Activated CD8-positive, alpha-beta memory T cell treated with anti-CD3 and anti-CD28 coated beads for 48 hours (primary cell): ENCODE measurements around the gene MRPL27.

Experiments
- DNase-seq, 3 experiments: peaks; one replicate each; pipeline ENCODE4 v3.0.0-alpha.2; 2020; ENCODE audit warnings: low read depth in 2 of 3, low spot score in 2 of 3

MRPL27 gene

DNA sequence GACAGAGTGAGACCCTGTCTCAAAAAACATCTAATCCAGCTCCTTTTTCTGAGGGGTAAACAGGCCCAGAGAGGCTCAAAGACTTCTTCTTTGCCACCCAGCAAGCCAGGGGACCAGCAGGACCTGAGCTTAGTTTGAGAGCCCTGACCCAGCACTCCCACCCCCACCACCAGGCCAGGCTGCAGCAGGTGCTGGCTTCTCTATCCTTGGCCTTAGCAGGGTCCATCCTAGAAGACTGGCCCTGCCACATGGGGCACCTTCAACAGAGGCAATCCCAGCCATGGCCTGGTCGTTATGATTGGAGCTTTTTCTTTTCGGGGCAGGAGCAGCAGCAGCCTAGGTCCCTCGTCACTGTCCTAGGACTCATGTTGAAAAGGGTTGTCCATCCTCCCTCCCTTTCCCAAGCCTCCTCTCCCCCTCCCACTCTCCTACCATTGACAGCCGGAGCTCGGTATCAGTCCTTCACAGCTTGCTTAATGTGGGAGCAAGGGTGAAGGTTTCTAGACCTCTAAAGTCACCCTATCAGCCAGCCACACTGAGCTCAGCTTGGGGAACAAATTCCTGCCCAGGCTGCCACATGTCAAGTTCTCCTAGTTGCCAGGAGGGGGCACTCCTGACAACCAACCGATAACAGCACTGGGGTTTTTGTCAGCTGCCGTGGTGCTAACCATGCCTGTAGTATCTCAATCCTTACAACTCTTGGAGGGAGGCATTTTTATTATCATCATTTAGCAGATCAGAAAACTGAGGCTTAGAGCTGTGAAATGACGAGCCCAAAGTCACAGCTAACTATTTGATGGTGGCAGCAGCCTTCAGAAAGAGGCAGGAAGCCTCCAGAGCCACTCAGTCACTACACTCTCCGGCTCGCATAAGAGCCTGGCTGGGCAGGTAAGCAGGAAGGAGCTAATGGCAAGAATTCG, 11.2 kb downstream of the MRPL27 start:
- no peak for DNase-seq

GRCh38 chr17:50360486-50361115, 12.4 kb downstream of the MRPL27 start:
- DNase-seq, result no peak

DNA sequence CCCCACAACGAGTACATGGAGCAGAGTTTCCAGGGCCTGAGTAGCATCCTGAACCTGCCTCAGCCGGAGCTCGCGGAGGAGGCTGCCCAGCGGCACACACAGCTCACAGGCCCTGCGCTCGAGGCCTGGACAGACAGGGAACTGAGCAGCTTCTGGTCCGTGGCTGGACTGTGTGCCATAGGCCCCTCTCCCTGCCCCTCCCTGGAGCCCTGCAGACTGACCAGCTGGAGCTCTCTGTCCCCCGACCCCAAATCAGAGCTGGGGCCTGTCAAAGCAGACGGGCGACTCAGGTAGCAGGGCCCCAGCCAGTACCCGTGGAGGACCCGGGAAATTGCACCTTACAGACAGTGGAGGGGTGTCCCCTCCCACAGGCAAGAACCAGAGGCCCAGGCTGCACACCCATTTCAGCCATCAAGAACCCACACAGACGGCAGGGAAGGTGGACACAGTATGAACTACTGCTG, 13.0 kb downstream of the MRPL27 start:
- no peak for DNase-seq

GRCh38 chr17:50359005-50359699, 13.8 kb downstream of the MRPL27 start:
- DNase-seq, result no peak

- DNase-seq, result no peak
Observed at GRCh38 chr17:50358177-50358576, 14.8 kb downstream of the MRPL27 start.

GRCh38 chr17:50356892-50357510, 16.0 kb downstream of the MRPL27 start:
- DNase-seq, result no peak

- no peak for DNase-seq
Observed at GRCh38 chr17:50356418-50356817, 16.6 kb downstream of the MRPL27 start.

GRCh38 chr17:50355701-50356341, 17.2 kb downstream of the MRPL27 start:
- no peak for DNase-seq

DNA sequence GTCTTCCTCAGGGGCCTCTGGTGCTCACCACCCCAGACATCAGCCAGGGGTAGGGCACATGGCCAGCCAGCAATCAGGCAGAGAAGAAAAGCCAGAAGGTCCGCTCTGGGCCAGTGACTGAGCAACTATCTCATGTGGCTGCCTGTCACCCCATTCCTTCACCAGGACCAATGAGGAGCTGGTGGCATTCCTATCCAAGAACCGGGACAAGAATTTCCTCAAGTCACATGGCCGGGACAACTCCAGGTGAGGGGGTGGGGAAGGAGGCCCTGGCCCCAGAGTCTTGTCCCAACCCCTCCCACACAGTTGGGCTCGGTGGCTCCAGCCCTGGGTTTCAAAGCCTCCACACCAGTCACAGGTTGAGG, 17.7 kb downstream of the MRPL27 start:
- DNase-seq, result no peak

DNA sequence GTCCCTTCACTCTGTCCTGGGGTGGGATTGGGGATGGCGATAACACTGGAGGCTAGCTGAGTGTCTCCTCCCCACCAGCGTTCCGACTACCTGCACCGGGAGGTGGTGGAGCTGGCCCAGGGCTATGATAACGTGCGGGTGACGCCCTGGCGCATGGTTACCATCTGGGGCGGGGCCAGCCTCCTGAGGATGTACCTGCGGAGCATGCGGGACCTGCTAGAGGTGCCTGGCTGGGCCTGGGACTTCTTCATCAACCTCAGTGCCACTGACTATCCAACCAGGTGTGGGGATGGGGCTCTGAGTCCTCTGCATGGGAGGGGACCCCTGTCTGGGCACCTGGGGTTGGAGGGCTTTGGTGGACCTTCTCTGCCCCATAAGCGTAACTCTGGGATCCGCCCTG, 18.2 kb downstream of the MRPL27 start:
- DNase-seq, result no peak

- no peak for DNase-seq
Observed at GRCh38 chr17:50354198-50354597, 18.8 kb downstream of the MRPL27 start.

- DNase-seq, result no peak
Observed at GRCh38 chr17:50353600-50354195, 19.3 kb downstream of the MRPL27 start.

- DNase-seq, result no peak
Observed at GRCh38 chr17:50352693-50353599, 20.0 kb downstream of the MRPL27 start.

GRCh38 chr17:50352072-50352692, 20.8 kb downstream of the MRPL27 start:
- DNase-seq, result no peak

DNA sequence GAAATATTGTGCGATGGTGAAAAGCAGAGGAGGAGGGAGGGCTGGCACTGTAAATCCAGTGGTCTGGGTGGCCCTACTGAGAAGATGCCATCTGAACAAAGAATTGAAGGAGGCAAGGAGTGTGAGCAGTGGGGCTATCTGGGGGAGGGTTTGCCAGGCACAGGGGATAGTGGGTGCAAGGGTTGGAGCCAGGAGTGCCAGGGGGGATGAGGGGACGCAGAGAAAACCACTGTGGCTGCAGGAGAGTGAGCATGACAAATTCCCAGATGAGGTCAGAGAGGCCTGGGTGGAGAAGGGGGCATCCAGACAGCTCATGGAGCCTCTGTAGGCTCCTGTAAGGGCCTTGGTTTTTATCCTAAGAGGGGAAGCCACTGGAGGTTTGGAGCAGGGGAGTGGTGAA, 22.3 kb downstream of the MRPL27 start:
- no peak for DNase-seq

- DNase-seq, result no peak
Observed at GRCh38 chr17:50349243-50349600, 23.8 kb downstream of the MRPL27 start.

DNA sequence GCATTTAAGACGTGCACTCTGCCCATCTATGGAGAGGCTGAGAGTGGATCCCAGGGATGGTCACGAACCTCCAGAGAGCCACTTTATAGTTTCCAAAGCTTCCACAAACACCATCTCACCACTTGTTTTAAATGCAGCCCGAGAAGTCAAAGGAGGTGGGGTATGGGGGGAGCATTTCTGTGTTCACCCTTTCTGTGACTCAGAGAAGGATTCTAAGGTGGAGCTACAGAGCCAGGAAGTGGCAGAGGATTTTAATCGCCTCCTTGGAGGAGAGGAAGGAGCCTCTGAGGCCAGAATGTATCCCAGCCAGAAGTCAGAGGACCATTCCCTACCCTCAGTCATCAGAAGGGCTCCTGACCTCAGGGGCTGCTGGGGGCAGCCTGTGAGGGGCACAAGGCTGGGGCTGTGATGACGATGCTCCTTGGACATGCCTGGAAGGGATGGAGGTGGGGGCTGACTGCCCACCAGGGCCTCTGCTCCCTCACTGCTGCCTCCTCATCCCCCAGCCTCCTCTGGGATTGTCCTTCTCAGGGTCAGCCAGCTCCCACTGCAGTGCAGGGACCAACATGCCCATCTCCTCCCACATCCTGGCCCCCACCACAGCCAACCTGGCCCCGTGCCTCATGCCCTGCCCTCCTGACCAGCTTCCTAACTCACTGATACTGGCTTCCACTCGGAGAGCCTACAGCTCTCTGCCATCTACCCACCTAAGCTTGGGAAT, 24.3 kb downstream of the MRPL27 start:
- DNase-seq, result no peak

DNA sequence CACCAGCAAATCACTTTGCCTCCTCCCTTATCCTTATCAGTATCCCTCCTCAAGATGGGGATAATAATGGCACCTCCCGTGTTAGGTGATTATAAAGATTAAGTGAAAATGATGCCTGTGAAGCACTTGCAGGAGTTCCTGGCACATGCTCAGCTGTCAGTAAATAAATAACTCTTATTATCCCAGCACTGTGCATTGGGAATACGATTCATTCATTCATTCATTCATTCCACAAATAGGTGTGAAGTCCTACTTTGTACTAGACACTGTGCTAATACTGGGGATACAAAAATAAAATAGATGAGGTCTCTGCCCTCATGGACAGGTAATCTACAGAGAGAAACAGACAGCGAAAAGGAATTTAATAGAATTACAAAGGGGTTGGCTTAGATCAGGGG, 25.1 kb downstream of the MRPL27 start:
- no peak for DNase-seq
